NT2/D1 (cell line): Measurements from ENCODE around the gene DPYSL5.

ENCODE experiments used
- YY1 ChIP-seq: IDR thresholded peaks from 2 replicates; pipeline ENCODE4 v1.6.1; 2011; ENCODE audit not compliant: insufficient read length, insufficient read depth
- ZNF274 ChIP-seq: IDR thresholded peaks from 2 replicates; pipeline ENCODE4 v1.6.1; 2011; ENCODE audit warnings: mild to moderate bottlenecking, low read depth, low read length

GRCh38 chr2:26801328-26801727 is 46.6 kb upstream of the DPYSL5 start:
- TF ChIP-seq YY1 (no peak), ZNF274 (no peak)
